Nephron (organoid): ENCODE measurements around the gene SELENOT.
"Not testable (repeated sequence)": the region's sequence is repeated elsewhere in the genome, so short reads cannot be mapped to it uniquely, and the experiment has no call there.

Experiments used
- H3K27ac Mint-ChIP-seq, 3 experiments: 2 replicates each; pipeline ENCODE4 v1.8.0; 2020; ENCODE audit warnings: mixed read lengths in 3 of 3, mild to moderate bottlenecking in 2 of 3, moderate library complexity in 1 of 3
- H3K27me3 Mint-ChIP-seq: 2 replicates; pipeline ENCODE4 v1.8.0; 2021; ENCODE audit warnings: low read depth, mild to moderate bottlenecking, moderate library complexity, mixed read lengths
- H3K36me3 Mint-ChIP-seq: 2 replicates; pipeline ENCODE4 v1.8.0; 2020; ENCODE audit warnings: low read depth, mixed read lengths
- H3K4me1 Mint-ChIP-seq: 2 replicates; pipeline ENCODE4 v1.8.0; 2020; ENCODE audit warnings: mixed read lengths
- H3K4me3 Mint-ChIP-seq, 3 experiments: 2 replicates each; pipeline ENCODE4 v1.8.0; 2020; ENCODE audit warnings: mild to moderate bottlenecking in 3 of 3, mixed read lengths in 3 of 3, moderate library complexity in 2 of 3
- H3K9me3 Mint-ChIP-seq: 2 replicates; pipeline ENCODE4 v1.8.0; 2020; ENCODE audit warnings: mixed read lengths
- CTCF ChIP-seq, 3 experiments: fragments of 200-600 bp; sonication (generic); IDR thresholded peaks; one replicate each; pipeline ENCODE4 v1.5.0; 2021; ENCODE audit warnings: antibody characterized with exemption in 3 of 3; ENCODE audit not compliant: unreplicated experiment in 3 of 3

SELENOT gene

DNA sequence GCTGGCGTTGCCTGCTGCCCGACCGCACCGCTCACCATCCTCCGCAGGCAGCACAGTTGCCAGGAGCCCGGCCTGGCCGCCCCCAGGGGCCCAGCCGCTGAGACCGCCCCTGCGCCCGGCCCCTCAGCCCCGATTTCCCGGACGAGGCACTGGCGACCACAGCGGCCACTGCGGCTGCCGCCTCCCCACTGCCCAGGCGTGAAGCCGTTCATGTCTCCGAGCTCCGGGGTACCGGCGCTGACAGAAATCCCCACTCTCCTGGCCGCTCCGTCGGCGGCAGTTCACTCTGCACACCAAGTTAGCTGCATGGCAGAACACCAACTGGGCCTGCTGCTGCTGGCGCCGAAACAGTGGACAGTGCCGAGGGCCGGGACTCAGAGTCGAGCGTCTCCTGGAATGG is 8.5 kb downstream of the SELENOT start:
- peaks cover 62% of the 10 kb centered on the region for H3K36me3 Mint-ChIP-seq
- H3K27ac Mint-ChIP-seq, result no peak overlapping the region
- no peak overlapping the region for H3K4me3 Mint-ChIP-seq
- H3K4me1 Mint-ChIP-seq, result peaks cover 14% of the 10 kb centered on the region
- H3K9me3 Mint-ChIP-seq, result peaks cover 13% of the 10 kb centered on the region
- no peaks in the 10 kb centered on the region for H3K27me3 Mint-ChIP-seq
- no peak for TF ChIP-seq CTCF (IDR thresholded peaks at IDR 0.05; ENCODE audit: unreplicated experiment in 3 of 3)

DNA sequence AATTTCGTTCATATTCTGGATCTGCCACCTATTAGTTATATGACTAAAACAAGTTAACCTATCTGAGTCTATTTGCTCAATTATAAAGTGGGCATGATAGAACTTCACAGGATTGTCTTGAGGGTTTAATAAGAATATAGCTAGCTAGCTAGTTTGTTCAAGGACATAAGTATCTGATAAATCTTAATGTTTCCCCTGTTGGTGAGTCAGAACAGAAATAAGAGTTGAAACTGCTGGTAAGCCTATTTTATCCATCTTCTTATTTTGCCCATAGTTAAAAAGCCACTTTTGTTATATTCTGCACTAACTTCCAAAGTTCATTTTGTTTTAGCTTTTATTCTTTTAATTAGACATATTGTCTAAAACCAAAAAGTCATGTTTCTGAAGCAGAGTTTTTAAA is 9.4 kb downstream of the SELENOT start:
- Mint-ChIP-seq H3K27ac (no peak overlapping the region), H3K4me1 (peaks cover 9% of the 10 kb centered on the region), H3K36me3 (peaks cover 61% of the 10 kb centered on the region), H3K27me3 (no peaks in the 10 kb centered on the region), H3K4me3 (no peak overlapping the region), H3K9me3 (peaks cover 14% of the 10 kb centered on the region)
- TF ChIP-seq CTCF (IDR thresholded peaks at IDR 0.05; ENCODE audit: unreplicated experiment in 3 of 3), result no peak

DNA sequence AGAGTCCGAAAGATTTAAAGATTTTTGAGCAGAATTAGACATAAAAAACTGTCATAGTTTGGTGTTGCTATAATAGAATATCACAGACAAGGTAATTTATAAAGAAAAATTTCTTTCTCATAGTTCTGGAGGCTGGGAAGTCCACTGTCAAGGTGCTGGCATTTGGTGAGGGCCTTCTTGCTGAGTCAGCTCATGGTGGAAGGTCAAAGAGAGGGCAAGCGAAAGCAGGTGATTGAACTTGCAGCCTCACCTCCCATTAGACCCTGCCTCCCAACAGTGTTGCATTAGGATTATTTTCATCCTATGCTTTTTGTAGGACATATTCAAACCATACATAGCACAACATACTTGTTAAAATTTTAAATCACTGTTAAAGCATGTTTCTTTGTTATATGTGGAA is 9.9 kb downstream of the SELENOT start:
- Mint-ChIP-seq H3K27ac (no peak overlapping the region), H3K9me3 (peaks cover 14% of the 10 kb centered on the region), H3K36me3 (peaks cover 58% of the 10 kb centered on the region), H3K4me3 (no peak overlapping the region), H3K27me3 (no peaks in the 10 kb centered on the region), H3K4me1 (peaks cover 5% of the 10 kb centered on the region)
- TF ChIP-seq CTCF (IDR thresholded peaks at IDR 0.05; ENCODE audit: unreplicated experiment in 3 of 3), result no peak

GRCh38 chr3:150613709-150614480 is 10.8 kb downstream of the SELENOT start:
- Mint-ChIP-seq H3K4me1 (peaks cover 5% of the 10 kb centered on the region), H3K36me3 (peaks cover 60% of the 10 kb centered on the region), H3K4me3 (no peak overlapping the region), H3K9me3 (peaks cover 14% of the 10 kb centered on the region), H3K27me3 (no peaks in the 10 kb centered on the region), H3K27ac (no peak overlapping the region)
- no peak for TF ChIP-seq CTCF (IDR thresholded peaks at IDR 0.05; ENCODE audit: unreplicated experiment in 3 of 3)

- TF ChIP-seq CTCF (IDR thresholded peaks at IDR 0.05; ENCODE audit: unreplicated experiment in 3 of 3), result no peak
- H3K9me3 Mint-ChIP-seq, result peaks cover 3% of the 10 kb centered on the region
- H3K27ac Mint-ChIP-seq, result no peak overlapping the region
- no peak overlapping the region for H3K4me3 Mint-ChIP-seq
- no peaks in the 10 kb centered on the region for H3K27me3 Mint-ChIP-seq
- peaks cover 21% of the 10 kb centered on the region for H3K4me1 Mint-ChIP-seq
- peaks cover 25% of the 10 kb centered on the region for H3K36me3 Mint-ChIP-seq
These were observed 17.0 kb downstream of the SELENOT start for GRCh38 chr3:150620002-150620689.

DNA sequence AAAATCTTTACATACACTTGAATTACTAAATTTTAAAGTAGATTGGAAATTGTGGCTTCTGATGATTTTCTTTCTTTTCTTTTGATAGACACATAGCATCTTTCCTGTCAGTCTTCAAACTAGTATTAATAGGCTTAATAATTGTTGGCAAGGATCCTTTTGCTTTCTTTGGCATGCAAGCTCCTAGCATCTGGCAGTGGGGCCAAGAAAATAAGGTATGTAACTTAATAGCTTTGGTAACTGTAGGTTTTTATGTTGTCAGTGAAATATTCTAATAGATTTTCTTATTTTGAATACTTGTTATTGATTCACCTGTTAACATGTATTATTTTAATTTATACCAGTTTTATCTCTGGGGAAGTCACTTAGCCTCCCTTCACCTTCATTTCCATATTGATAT is 19.8 kb downstream of the SELENOT start:
- peaks cover 37% of the 10 kb centered on the region for H3K36me3 Mint-ChIP-seq
- H3K27ac Mint-ChIP-seq, result not testable (repeated sequence)

More for the DNA sequence above, 19.8 kb downstream of the SELENOT start:
- peaks cover 35% of the 10 kb centered on the region for H3K4me1 Mint-ChIP-seq
- H3K4me3 Mint-ChIP-seq, H3K9me3 Mint-ChIP-seq, H3K27me3 Mint-ChIP-seq: not testable (repeated sequence)
